H1 (cell line): Measurements from ENCODE around the gene KRT8. TPM values are rescaled to one million over a fixed set of nuclear protein-coding genes. Genes with fewer than 3 reads are reported as not detected.

Source experiments
- CTCF ChIA-PET: fragments of 300-600 bp; sonication (Branson Sonifier 250); formaldehyde crosslinking; loops from one replicate; lab custom pipeline; 2021; ENCODE audit not compliant: partially characterized antibody; lab: Charles Lee
- POLR2A ChIA-PET: fragments of 300-600 bp; sonication (Branson Sonifier 250); formaldehyde crosslinking; loops from one replicate; lab custom pipeline; 2021; ENCODE audit warnings: inconsistent platforms; ENCODE audit not compliant: partially characterized antibody; lab: Charles Lee
- DNase-seq, 2 experiments: peaks; one replicate each; pipeline versions ENCODE4 v3.0.0 to v3.0.0-alpha.2; 2010 to 2022; ENCODE audit warnings: low spot score in 2 of 2, low read depth in 1 of 2, mixed read lengths in 1 of 2
- FAIRE-seq: peaks from 2 replicates; lab custom pipeline; 2011; peaks lifted over from hg19 to GRCh38; lab: Jason Lieb, UNC
- H2AFZ ChIP-seq: 2 replicates; pipeline ENCODE4 v1.8.1; 2012; ENCODE audit warnings: low read length, inconsistent platforms
- H2AK5ac ChIP-seq: 2 replicates; pipeline ENCODE4 v1.6.1; 2013; ENCODE audit warnings: low read depth, low read length
- H2BK120ac ChIP-seq: replicated peaks from 2 replicates; pipeline ENCODE3; 2013; ENCODE audit warnings: low read depth, low read length, inconsistent platforms
- H2BK12ac ChIP-seq: 2 replicates; pipeline ENCODE4 v1.6.1; 2013; ENCODE audit warnings: low read depth, low read length
- H2BK15ac ChIP-seq: 2 replicates; pipeline ENCODE4 v1.6.1; 2013; ENCODE audit warnings: low read length
- H2BK20ac ChIP-seq: 2 replicates; pipeline ENCODE4 v1.6.1; 2013; ENCODE audit warnings: low read length
- H2BK5ac ChIP-seq: 2 replicates; pipeline ENCODE4 v1.6.1; 2013; ENCODE audit warnings: low read depth, low read length
- H3K14ac ChIP-seq: 2 replicates; pipeline ENCODE4 v1.6.1; 2013; ENCODE audit warnings: inconsistent platforms; ENCODE audit not compliant: insufficient read length
- H3K18ac ChIP-seq: 2 replicates; pipeline ENCODE4 v1.6.1; 2013; ENCODE audit warnings: low read length; ENCODE audit errors: extremely low read depth
- H3K23ac ChIP-seq: 2 replicates; pipeline ENCODE4 v1.6.1; 2013; ENCODE audit warnings: inconsistent platforms; ENCODE audit not compliant: insufficient read length
- H3K23me2 ChIP-seq: 2 replicates; pipeline ENCODE4 v1.6.1; 2013; ENCODE audit warnings: low read depth, low read length
- H3K27ac ChIP-seq: 2 replicates; pipeline ENCODE4 v1.6.1; 2011; ENCODE audit warnings: low read depth, low read length, inconsistent platforms
- H3K27me3 ChIP-seq, 4 experiments: replicated peaks in 1 of 4; 1 replicate in 1 of 4; 2 replicates in 3 of 4; pipeline versions ENCODE4 v1.6.1 to v1.8.1; 2011 to 2013; ENCODE audit warnings: low read length in 3 of 4, mild to moderate bottlenecking in 3 of 4, inconsistent platforms in 2 of 4, mixed read lengths in 2 of 4, moderate library complexity in 1 of 4; ENCODE audit not compliant: control insufficient read depth in 3 of 4, insufficient read depth in 3 of 4; ENCODE audit errors: extremely low read depth in 1 of 4
- H3K36me3 ChIP-seq, 4 experiments: 2 replicates each; pipeline versions ENCODE4 v1.6.1 to v1.8.1; 2011 to 2013; ENCODE audit warnings: mild to moderate bottlenecking in 4 of 4, low read length in 3 of 4, moderate library complexity in 2 of 4, control low read depth in 1 of 4, inconsistent platforms in 1 of 4; ENCODE audit not compliant: insufficient read depth in 4 of 4, control insufficient read depth in 2 of 4
- H3K4ac ChIP-seq: replicated peaks from 2 replicates; pipeline ENCODE3; 2013; ENCODE audit warnings: low read length, low read depth, mixed read lengths, inconsistent platforms; ENCODE audit not compliant: insufficient read length
- H3K4me1 ChIP-seq, 4 experiments: replicated peaks in 1 of 4; 1 replicate in 1 of 4; 2 replicates in 3 of 4; pipeline versions ENCODE4 v1.6.1 to v1.8.1; 2011 to 2013; ENCODE audit warnings: low read length in 3 of 4, inconsistent platforms in 2 of 4, mixed read lengths in 1 of 4; ENCODE audit not compliant: insufficient read depth in 4 of 4, control insufficient read depth in 3 of 4
- H3K4me2 ChIP-seq, 2 experiments: 2 replicates each; pipeline versions ENCODE4 v1.6.1 to v1.8.1; 2011 to 2013; ENCODE audit warnings: low read depth in 2 of 2, low read length in 2 of 2, control low read depth in 1 of 2, inconsistent platforms in 1 of 2, mild to moderate bottlenecking in 1 of 2; ENCODE audit not compliant: insufficient read depth in 1 of 2
- H3K4me3 ChIP-seq, 4 experiments: fragments of 200-600, 300-600 bp in 1 of 4; sonication (generic), shearing (Covaris generic), sonication (Bioruptor Twin) in 1 of 4; 2 replicates each; pipeline versions ENCODE4 v1.5.1 to v1.8.1; 2011 to 2016; ENCODE audit warnings: low read length in 4 of 4, low read depth in 3 of 4, control low read depth in 2 of 4, inconsistent platforms in 2 of 4, mild to moderate bottlenecking in 2 of 4, mixed read lengths in 1 of 4, moderate library complexity in 1 of 4; ENCODE audit not compliant: insufficient read depth in 2 of 4; ENCODE audit errors: extremely low read depth in 1 of 4
- H3K56ac ChIP-seq: replicated peaks from 2 replicates; pipeline ENCODE3; 2013; ENCODE audit warnings: low read depth, mild to moderate bottlenecking, mixed read lengths, low read length, inconsistent platforms; ENCODE audit not compliant: insufficient read length
- H3K79me1 ChIP-seq: 2 replicates; pipeline ENCODE4 v1.6.1; 2013; ENCODE audit warnings: low read depth, low read length, control low read depth
- H3K79me2 ChIP-seq, 2 experiments: 2 replicates each; pipeline versions ENCODE4 v1.6.1 to v1.8.1; 2012 to 2013; ENCODE audit warnings: low read length in 2 of 2, mild to moderate bottlenecking in 2 of 2, inconsistent platforms in 1 of 2; ENCODE audit not compliant: insufficient read depth in 2 of 2, control insufficient read depth in 1 of 2
- H3K9ac ChIP-seq, 4 experiments: replicated peaks in 1 of 4; 1 replicate in 1 of 4; 2 replicates in 3 of 4; pipeline versions ENCODE4 v1.6.1 to v1.8.1; 2011 to 2013; ENCODE audit warnings: low read depth in 3 of 4, low read length in 3 of 4, control low read depth in 2 of 4, mild to moderate bottlenecking in 2 of 4, moderate library complexity in 2 of 4, inconsistent platforms in 1 of 4; ENCODE audit errors: extremely low read depth in 1 of 4
- H3K9me3 ChIP-seq, 2 experiments: 2 replicates each; pipeline versions ENCODE4 v1.6.1 to v1.8.1; 2012 to 2013; ENCODE audit warnings: mild to moderate bottlenecking in 2 of 2, moderate library complexity in 2 of 2, control low read depth in 1 of 2, inconsistent platforms in 1 of 2, low read depth in 1 of 2, low read length in 1 of 2, mixed read lengths in 1 of 2; ENCODE audit not compliant: insufficient read depth in 2 of 2
- H4K20me1 ChIP-seq, 2 experiments: replicated peaks in 1 of 2; 2 replicates each; pipeline versions ENCODE3 to v1.8.1; 2011 to 2013; ENCODE audit warnings: inconsistent platforms in 2 of 2, low read length in 2 of 2, mild to moderate bottlenecking in 1 of 2; ENCODE audit not compliant: insufficient read depth in 2 of 2, control insufficient read depth in 1 of 2
- H4K5ac ChIP-seq: 2 replicates; pipeline ENCODE4 v1.6.1; 2013; ENCODE audit warnings: low read length, low read depth, mixed read lengths, inconsistent platforms; ENCODE audit not compliant: insufficient read length
- H4K8ac ChIP-seq: 2 replicates; pipeline ENCODE4 v1.8.0; 2013; ENCODE audit warnings: mild to moderate bottlenecking, moderate library complexity, low read length, inconsistent platforms; ENCODE audit not compliant: insufficient read depth; ENCODE audit errors: extremely low read depth
- H4K91ac ChIP-seq: replicated peaks from 2 replicates; pipeline ENCODE3; 2013; ENCODE audit warnings: low read length, mixed read lengths, inconsistent platforms; ENCODE audit not compliant: insufficient read length
- KDM1A ChIP-seq: fragments of 200-600, 300-600 bp; sonication (generic); IDR thresholded peaks from 2 replicates; pipeline ENCODE4 v1.7.1; 2016; ENCODE audit warnings: mild to moderate bottlenecking, low read length, borderline replicate concordance
- POLR2AphosphoS5 ChIP-seq: IDR thresholded peaks from 2 replicates; pipeline ENCODE4 v1.6.1; 2011; ENCODE audit warnings: low read depth, low read length
- WGBS, 2 experiments: shearing (Covaris generic) in 1 of 2; methylation state at CpG; one replicate each; pipeline versions ENCODE4 v1.1.6 to v1.1.7; 2013 to 2015; ENCODE audit warnings: low lambda C conversion rate in 2 of 2, mixed read lengths in 2 of 2, inconsistent platforms in 1 of 2, low coverage in 1 of 2, missing lambda C conversion rate in 1 of 2; ENCODE audit not compliant: insufficient replicate concordance in 2 of 2, insufficient coverage in 1 of 2, insufficient read length in 1 of 2; ENCODE audit errors: extremely low coverage in 1 of 2, missing lambda C conversion rate in 1 of 2; 5-methylcytosine and 5-hydroxymethylcytosine counted together
- polyA plus RNA-seq, 7 experiments: library from polyadenylated mRNA; depleted of rRNA in 3 of 7; stranded (reverse) in 5 of 7; unstranded in 2 of 7; fragments of >200 nt in 5 of 7; fragments of 200-250 nt in 2 of 7; gene quantifications; 1 replicate in 5 of 7; 2 replicates in 1 of 7; 4 replicates in 1 of 7; pipeline versions ENCODE4 v1.2.1 to v1.2.3, GENCODE V29; 2011 to 2013; ENCODE audit warnings: missing spikeins in 2 of 7, mixed read lengths in 2 of 7
- total RNA-seq: library from RNA; stranded (reverse); fragmentation: NEBNext Ultra II Directional; extraction: Animal tissue kit (Norgen Biotek cat#: 25700); gene quantifications from 2 replicates; pipeline ENCODE4 v1.2.1, GENCODE V29; 2021

The KRT8 gene
- total and polyA plus RNA-seq, 2 of the 8 experiments (the other 6 are each of a cell fraction or from before 2014, with no cell fraction given) = 280 to 290 TPM

GRCh38 chr12:52951640-52952039 is 46.8 kb upstream of the KRT8 start:
- no peak overlapping the region for H2BK120ac ChIP-seq
- no peaks in the 10 kb centered on the region for H3K9me3 ChIP-seq
- peaks cover 7 to 22% of the 10 kb centered on the region in 2 experiments for H4K20me1 ChIP-seq
- H3K14ac ChIP-seq = no peak overlapping the region
- H2BK12ac ChIP-seq = no peak overlapping the region
- no peak overlapping the region for H3K18ac ChIP-seq
- H2BK20ac ChIP-seq = no peak overlapping the region
- H3K4me2 ChIP-seq = no peak overlapping the region; a peak in 1 of 4 replicates
- H4K8ac ChIP-seq = no peak overlapping the region
- peaks cover 9% of the 10 kb centered on the region for H3K23me2 ChIP-seq
- no peak overlapping the region for H3K4me3 ChIP-seq
- H4K91ac ChIP-seq = no peak overlapping the region
- POLR2A ChIA-PET = interaction anchor here (0.9 to 9.8 kb wide), 10 partner anchors 10 to 55 kb away, joined by 3 to 297 read pairs (median 11); partner anchors contain the start of genes EIF4B and KRT8
- peaks cover 8 to 21% (median 13%) of the 10 kb centered on the region in 4 experiments for H3K4me1 ChIP-seq
- no peak for FAIRE-seq
- H3K36me3 ChIP-seq = peaks cover 23 to 33% (median 28%) of the 10 kb centered on the region in 4 experiments
- no peak overlapping the region for H3K23ac ChIP-seq
- WGBS, 2 experiments = 94% methylated on average over 6 of the region's 6 CpGs; no CpG with 5 or more reads in 1 of the 2 experiments
- H3K27me3 ChIP-seq = no peaks in the 10 kb centered on the region
- no peak overlapping the region for H2BK15ac ChIP-seq
- no peak overlapping the region for H4K5ac ChIP-seq
- no peak overlapping the region for H2BK5ac ChIP-seq
- H2AK5ac ChIP-seq = no peak overlapping the region
- H3K79me1 ChIP-seq = peaks cover 12% of the 10 kb centered on the region
- no peak overlapping the region for H3K56ac ChIP-seq
- no peak overlapping the region for H2AFZ ChIP-seq
- CTCF ChIA-PET = interaction anchor here (0.7 to 16.1 kb wide), 20 partner anchors 11 to 789 kb away, joined by 3 to 314 read pairs (median 4); partner anchors contain the start of gene KRT8
- peak; percentile 31 for TF ChIP-seq POLR2AphosphoS5
- TF ChIP-seq KDM1A = no peak
- TF ChIP-seq, all 59 proteins: peak for 1
- Histone ChIP-seq H3K27ac (no peak overlapping the region), H3K9ac (no peak overlapping the region), H3K4ac (no peak overlapping the region), H3K79me2 (peaks cover 7 to 22% of the 10 kb centered on the region in 2 experiments)
- no peak for DNase-seq
